GM23338 (cell line): Measurements from ENCODE around the gene NEK10.

Experiments
- JUNB ChIP-seq: IDR thresholded peaks from one replicate; pipeline ENCODE4 v1.6.1; 2016; ENCODE audit warnings: antibody characterized with exemption; ENCODE audit not compliant: unreplicated experiment
- TF ChIP-seq, protein P1 (sequence below), 2 experiments: fragments of 200-600 bp in 1 of 2; sonication (generic) in 1 of 2; conservative IDR thresholded peaks; 2 replicates each; pipeline versions ENCODE4 v1.5.1 to v1.6.1; 2016 to 2017; ENCODE audit warnings: antibody characterized with exemption in 2 of 2, low read depth in 2 of 2, mild to moderate bottlenecking in 2 of 2, moderate library complexity in 1 of 2

GRCh38 chr3:27213450-27213849, 155.7 kb downstream of the NEK10 start:
- TF ChIP-seq, protein P1, sequence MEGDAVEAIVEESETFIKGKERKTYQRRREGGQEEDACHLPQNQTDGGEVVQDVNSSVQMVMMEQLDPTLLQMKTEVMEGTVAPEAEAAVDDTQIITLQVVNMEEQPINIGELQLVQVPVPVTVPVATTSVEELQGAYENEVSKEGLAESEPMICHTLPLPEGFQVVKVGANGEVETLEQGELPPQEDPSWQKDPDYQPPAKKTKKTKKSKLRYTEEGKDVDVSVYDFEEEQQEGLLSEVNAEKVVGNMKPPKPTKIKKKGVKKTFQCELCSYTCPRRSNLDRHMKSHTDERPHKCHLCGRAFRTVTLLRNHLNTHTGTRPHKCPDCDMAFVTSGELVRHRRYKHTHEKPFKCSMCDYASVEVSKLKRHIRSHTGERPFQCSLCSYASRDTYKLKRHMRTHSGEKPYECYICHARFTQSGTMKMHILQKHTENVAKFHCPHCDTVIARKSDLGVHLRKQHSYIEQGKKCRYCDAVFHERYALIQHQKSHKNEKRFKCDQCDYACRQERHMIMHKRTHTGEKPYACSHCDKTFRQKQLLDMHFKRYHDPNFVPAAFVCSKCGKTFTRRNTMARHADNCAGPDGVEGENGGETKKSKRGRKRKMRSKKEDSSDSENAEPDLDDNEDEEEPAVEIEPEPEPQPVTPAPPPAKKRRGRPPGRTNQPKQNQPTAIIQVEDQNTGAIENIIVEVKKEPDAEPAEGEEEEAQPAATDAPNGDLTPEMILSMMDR (conservative IDR thresholded peaks at IDR 0.05; ENCODE audit: low read depth in 2 of 2): no peak
- TF ChIP-seq JUNB: no peak
